ENCODE results near the gene ZCCHC10. TPM values are rescaled to one million over a fixed set of nuclear protein-coding genes. Genes with fewer than 3 reads are reported as not detected.

Gene ZCCHC10
- total and polyA plus RNA-seq, 9 of the 15 experiments (the other 6 are each of a cell fraction or from before 2014, with no cell fraction given) = 11.9 to 146 (median 51.8) TPM

- TF ChIP-seq TOE1 (IDR thresholded peaks at IDR 0.05; ENCODE audit: borderline replicate concordance) = peak; percentile 63; the same call in 1 of the 2 replicates
- TF ChIP-seq TOE1 (CRISPR knock-in tag; IDR thresholded peaks at IDR 0.05; ENCODE audit: borderline replicate concordance, low read depth) = no peak
- TF ChIP-seq ZBTB5 (IDR thresholded peaks at IDR 0.05) = no peak
- peak; percentile 78 for TF ChIP-seq RAD51 (IDR thresholded peaks at IDR 0.05; ENCODE audit: borderline replicate concordance, low read depth)
- TF ChIP-seq FOXA3 (CRISPR knock-in tag; conservative IDR thresholded peaks at IDR 0.05 in 1 of 2, IDR thresholded peaks at IDR 0.05 in 1 of 2) = peak in 1 of 2 experiments; percentile 83; a peak in 3 of 4 replicates
- TF ChIP-seq CHD1 (IDR thresholded peaks at IDR 0.05; ENCODE audit: low read length) = no peak
- TF ChIP-seq ZNF507 (tag; conservative IDR thresholded peaks at IDR 0.05) = no peak
- TF ChIP-seq CBFA2T2 (conservative IDR thresholded peaks at IDR 0.05) = 0 out of 2 replicates have a peak, but pooled peaks have one; percentile 10
Measured at GRCh38 chr5:133032852-133033742, 6.7 kb upstream of the ZCCHC10 start (continued).
